ENCODE data around the gene STXBP1. TPM values are rescaled to one million over a fixed set of nuclear protein-coding genes. Genes with fewer than 3 reads are reported as not detected.

STXBP1 gene
- total and polyA plus RNA-seq, 2 donors (not counting 3 experiments of a cell fraction or from before 2014, with no cell fraction given): 18.8 to 51.3 TPM

- intact Hi-C loops (cut with micrococcal nuclease) (no loop called here), dilution Hi-C loops (cut with MboI; ENCODE audit: extremely low pct_ligation_motif_present, low sequenced_read_pairs) (no loop called here)
- CTCF ChIA-PET: interaction anchor here (0.7 to 7.4 kb wide), 22 partner anchors 10 to 335 kb away, joined by 3 to 96 read pairs (median 4); partner anchors contain the start of gene TOR2A
- TF ChIP-seq JUN (IDR thresholded peaks at IDR 0.05; ENCODE audit: borderline replicate concordance, insufficient read depth, insufficient read length, low read depth): no peak
- TF ChIP-seq FOS (IDR thresholded peaks at IDR 0.05; ENCODE audit: borderline replicate concordance, insufficient read depth, low read length): no peak
- TF ChIP-seq POLR2A (IDR thresholded peaks at IDR 0.05; ENCODE audit: low read depth, low read length): no peak
- no peak for TF ChIP-seq MAX (IDR thresholded peaks at IDR 0.05; ENCODE audit: insufficient read depth, insufficient read length)
- TF ChIP-seq EZH2 (IDR thresholded peaks at IDR 0.05; ENCODE audit: borderline replicate concordance, low read depth, low read length, severe bottlenecking): no peak
- no peak for TF ChIP-seq CTCF (IDR thresholded peaks at IDR 0.05; ENCODE audit: extremely low read depth in 1 of 2, insufficient read depth in 1 of 2, low read depth in 1 of 2, low read length in 2 of 2)
- TF ChIP-seq POLR2AphosphoS5 (IDR thresholded peaks at IDR 0.05; ENCODE audit: insufficient read depth, low read depth, low read length): no peak
- DNase-seq (ENCODE audit: low read depth, low spot score) (peak; percentile 31), FAIRE-seq (peak; percentile 44)
- Histone ChIP-seq H3K4me3 (replicated peaks in 1 of 3; ENCODE audit: insufficient read depth in 1 of 3, low read depth in 1 of 3, low read length in 3 of 3) (no peak overlapping the region), H3K27me3 (ENCODE audit: control insufficient read depth in 2 of 2, insufficient read depth in 2 of 2, low read length in 2 of 2) (no peaks in the 10 kb centered on the region), H4K20me1 (replicated peaks; ENCODE audit: control insufficient read depth, extremely low read depth, insufficient read depth, low read length) (no peaks in the 10 kb centered on the region), H3K4me2 (ENCODE audit: insufficient read depth, low read length) (no peak overlapping the region), H3K79me2 (ENCODE audit: control insufficient read depth, insufficient read depth, low read length) (no peaks in the 10 kb centered on the region), H3K9me1 (replicated peaks; ENCODE audit: control insufficient read depth, extremely low read depth, insufficient read depth, low read length) (no peaks in the 10 kb centered on the region), H3K9ac (replicated peaks; ENCODE audit: extremely low read depth, insufficient read depth, low read length) (no peak overlapping the region), H3K36me3 (ENCODE audit: control insufficient read depth in 2 of 2, extremely low read depth in 1 of 2, insufficient read depth in 2 of 2, low read length in 2 of 2) (no peaks in the 10 kb centered on the region), H2AFZ (ENCODE audit: low read depth, low read length) (no peak overlapping the region), H3K27ac (ENCODE audit: insufficient read depth, low read depth, low read length) (no peak overlapping the region), H3K9me3 (replicated peaks; ENCODE audit: control insufficient read depth, insufficient read depth, low read length) (no peaks in the 10 kb centered on the region), H3K4me1 (ENCODE audit: control insufficient read depth, extremely low read depth, insufficient read depth, low read length) (no peaks in the 10 kb centered on the region)
- no TSS peak for BruUV-seq (replicated peaks)
- POLR2A ChIA-PET: interaction anchor here (0.6 to 0.7 kb wide), 2 partner anchors 67 to 85 kb away, joined by 6 read pairs; no protein-coding TSS in a partner anchor
Observed at GRCh38 chr9:127588740-127589506, 23.2 kb upstream of the STXBP1 start.

Measured in endothelial cell of umbilical vein (primary cell).